C4-2B (cell line): ENCODE results near the gene CLNK.

ENCODE experiments used
- H3K27ac ChIP-seq: fragments of 450-650 bp; 2 replicates; pipeline ENCODE4 v1.5.1; 2017
- ZFX ChIP-seq: fragments of 450-650 bp; IDR thresholded peaks from 2 replicates; pipeline ENCODE4 v1.6.1; 2017
- TF ChIP-seq, protein P1 (sequence below): fragments of 450-650 bp; conservative IDR thresholded peaks from 2 replicates; pipeline ENCODE4 v1.5.1; 2017; ENCODE audit warnings: mild to moderate bottlenecking

Gene CLNK

DNA sequence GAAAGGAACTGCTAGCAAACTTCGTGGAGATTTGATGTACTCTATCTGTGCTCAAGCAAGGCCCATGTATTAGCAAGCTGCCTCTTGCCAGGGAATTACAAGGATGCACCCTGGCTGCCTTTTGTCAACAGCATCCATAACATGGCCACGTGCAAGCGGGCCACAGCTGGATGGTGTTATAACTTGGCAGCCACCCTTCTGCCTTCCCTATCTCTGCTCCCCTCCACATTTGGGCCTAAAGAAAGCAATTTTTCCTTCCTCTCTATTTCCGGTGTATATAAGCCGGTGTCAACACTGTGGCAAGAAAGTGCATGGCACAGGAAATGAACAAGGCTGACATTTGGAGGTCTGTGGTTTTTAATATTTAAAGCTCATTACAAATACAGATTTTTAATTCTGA, 94.8 kb downstream of the CLNK start:
- no peak overlapping the region for H3K27ac ChIP-seq

DNA sequence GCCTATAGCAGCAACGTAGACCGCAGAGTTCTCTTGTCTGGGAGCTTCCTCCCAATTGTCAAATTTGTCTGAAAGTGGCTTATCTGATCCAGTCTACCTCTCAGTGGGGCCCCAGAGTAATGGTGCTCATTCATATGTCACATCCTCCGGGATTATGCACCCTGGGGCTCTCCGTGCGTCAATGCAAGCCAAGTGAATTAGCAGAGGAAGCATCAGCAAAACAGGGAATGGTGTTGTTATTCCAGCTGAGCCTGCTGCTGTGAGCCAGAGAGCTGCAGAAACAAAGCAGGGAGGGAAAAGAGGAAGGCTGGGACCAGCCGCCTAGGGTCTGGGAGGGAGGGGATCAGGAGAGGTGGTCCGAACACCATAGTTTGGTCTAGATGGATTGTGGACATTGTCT, 95.2 kb downstream of the CLNK start:
- H3K27ac ChIP-seq: no peak overlapping the region
- TF ChIP-seq, protein P1, sequence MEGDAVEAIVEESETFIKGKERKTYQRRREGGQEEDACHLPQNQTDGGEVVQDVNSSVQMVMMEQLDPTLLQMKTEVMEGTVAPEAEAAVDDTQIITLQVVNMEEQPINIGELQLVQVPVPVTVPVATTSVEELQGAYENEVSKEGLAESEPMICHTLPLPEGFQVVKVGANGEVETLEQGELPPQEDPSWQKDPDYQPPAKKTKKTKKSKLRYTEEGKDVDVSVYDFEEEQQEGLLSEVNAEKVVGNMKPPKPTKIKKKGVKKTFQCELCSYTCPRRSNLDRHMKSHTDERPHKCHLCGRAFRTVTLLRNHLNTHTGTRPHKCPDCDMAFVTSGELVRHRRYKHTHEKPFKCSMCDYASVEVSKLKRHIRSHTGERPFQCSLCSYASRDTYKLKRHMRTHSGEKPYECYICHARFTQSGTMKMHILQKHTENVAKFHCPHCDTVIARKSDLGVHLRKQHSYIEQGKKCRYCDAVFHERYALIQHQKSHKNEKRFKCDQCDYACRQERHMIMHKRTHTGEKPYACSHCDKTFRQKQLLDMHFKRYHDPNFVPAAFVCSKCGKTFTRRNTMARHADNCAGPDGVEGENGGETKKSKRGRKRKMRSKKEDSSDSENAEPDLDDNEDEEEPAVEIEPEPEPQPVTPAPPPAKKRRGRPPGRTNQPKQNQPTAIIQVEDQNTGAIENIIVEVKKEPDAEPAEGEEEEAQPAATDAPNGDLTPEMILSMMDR: no peak
- TF ChIP-seq ZFX: no peak

More for the DNA sequence above, 94.8 kb downstream of the CLNK start:
- TF ChIP-seq ZFX: no peak
- TF ChIP-seq, protein P1: no peak

DNA sequence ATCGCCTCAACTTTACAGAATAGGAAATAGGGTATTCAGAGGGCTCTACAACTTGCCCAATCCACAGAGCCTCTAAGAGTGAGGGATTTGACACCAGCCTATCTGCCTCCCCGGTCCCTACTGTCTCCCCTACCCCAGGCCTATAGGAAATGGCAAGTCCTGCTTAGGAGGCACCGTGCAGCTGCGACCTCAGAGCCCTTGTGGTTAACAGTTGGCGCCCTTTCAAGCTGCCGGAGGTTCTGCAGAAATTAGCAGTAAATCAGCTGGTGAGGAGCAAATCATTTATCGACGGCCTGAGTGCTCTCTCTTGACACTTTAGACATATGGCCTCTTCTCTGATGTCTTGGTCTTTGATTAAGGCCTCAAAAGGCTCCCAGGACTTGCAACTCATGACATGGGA, 96.9 kb downstream of the CLNK start:
- TF ChIP-seq, protein P1: no peak
- TF ChIP-seq ZFX: no peak
- no peak overlapping the region for H3K27ac ChIP-seq

DNA sequence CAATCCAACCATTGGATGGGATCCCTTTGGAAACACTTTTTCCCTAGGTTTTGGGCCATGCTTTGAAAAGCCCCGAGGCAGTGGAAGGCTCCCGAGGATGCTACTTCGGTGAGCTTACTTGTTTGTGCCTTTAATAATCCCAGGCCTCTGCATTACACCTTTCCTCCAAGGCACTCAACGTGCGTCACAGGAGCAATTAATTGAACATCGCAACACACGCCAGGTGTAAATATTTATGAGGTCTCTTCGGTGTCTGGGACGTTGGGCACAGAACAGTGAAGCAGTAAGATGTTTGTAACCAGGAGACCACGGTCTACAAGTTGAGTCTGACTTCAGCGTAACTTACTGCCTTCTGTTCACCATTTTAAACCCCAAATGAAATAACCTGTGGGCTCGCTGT, 97.3 kb downstream of the CLNK start:
- TF ChIP-seq, protein P1: no peak
- no peak for TF ChIP-seq ZFX
- H3K27ac ChIP-seq: no peak overlapping the region

DNA sequence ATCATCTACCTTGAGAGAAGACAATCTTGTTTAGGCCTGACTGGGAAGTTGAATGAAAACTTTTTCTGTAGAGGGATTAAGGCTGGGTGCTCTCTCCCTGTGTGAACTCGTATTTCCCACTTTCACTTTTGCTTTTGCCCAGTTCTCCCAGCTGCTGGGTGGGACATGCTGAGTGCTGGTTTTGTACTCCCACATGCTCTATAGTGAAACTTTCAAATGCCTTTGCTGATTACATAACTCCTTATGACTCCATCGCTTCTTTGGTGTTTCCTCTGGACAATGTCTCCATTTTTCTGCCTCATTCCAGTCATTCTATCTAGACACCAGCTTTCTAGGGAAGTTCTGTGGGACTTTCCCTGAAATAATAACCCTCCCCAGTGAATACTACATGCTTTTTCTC, 100.5 kb downstream of the CLNK start:
- TF ChIP-seq, protein P1: no peak
- TF ChIP-seq ZFX: no peak
- no peak overlapping the region for H3K27ac ChIP-seq

DNA sequence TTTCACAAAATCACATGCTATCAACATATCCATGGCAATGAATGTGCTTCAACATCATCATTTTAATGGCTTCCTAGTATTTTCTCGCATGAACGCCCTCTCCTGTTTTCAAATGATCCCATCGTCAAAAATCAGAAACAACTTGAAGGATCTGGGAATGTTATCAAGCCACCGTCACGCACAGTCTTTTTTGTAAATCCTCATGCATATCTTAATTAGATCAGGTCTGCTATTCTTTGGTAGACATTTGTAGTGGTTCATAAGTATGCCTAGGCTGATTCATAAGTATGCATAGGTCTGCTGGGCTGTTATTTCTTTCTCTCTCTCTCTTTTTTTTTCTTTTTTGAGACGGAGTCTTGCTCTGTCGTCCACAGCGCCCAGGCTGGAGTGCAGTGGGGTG, 101.6 kb downstream of the CLNK start:
- H3K27ac ChIP-seq: no peak overlapping the region
- no peak for TF ChIP-seq ZFX
- TF ChIP-seq, protein P1: no peak

DNA sequence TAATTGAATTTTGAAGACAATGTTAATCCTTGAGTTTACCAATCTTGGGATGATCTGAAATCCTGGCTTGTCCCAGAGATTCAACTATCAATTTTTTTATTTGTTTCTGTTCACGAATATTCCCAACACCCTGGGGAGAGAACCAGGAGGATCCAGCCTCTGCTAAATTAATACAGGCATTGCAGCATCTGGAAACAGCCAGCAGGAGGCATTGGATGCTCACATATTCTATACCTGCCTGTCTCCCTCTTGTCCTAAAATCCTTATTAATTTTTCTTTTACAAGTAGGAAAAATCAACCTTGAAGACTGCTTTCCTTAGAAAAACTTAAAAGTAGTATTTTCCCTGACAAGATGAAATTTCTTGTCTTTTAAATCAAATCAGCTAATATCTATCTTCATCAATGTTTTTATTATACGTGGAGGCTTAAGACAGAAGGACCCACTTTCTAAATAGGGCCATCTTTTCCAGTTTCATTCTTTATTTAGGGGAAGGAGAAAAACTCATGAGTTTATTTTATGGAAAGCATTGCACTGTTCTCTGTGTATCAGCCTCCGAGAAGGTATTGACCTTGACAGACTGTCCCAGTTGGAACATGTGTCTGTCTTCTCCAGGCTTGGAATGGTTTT, 102.4 kb downstream of the CLNK start:
- TF ChIP-seq, protein P1: peak; percentile 92
- no peak for TF ChIP-seq ZFX
- H3K27ac ChIP-seq: no peak overlapping the region
